ENCODE results near the gene STK39.

The STK39 gene

DNA sequence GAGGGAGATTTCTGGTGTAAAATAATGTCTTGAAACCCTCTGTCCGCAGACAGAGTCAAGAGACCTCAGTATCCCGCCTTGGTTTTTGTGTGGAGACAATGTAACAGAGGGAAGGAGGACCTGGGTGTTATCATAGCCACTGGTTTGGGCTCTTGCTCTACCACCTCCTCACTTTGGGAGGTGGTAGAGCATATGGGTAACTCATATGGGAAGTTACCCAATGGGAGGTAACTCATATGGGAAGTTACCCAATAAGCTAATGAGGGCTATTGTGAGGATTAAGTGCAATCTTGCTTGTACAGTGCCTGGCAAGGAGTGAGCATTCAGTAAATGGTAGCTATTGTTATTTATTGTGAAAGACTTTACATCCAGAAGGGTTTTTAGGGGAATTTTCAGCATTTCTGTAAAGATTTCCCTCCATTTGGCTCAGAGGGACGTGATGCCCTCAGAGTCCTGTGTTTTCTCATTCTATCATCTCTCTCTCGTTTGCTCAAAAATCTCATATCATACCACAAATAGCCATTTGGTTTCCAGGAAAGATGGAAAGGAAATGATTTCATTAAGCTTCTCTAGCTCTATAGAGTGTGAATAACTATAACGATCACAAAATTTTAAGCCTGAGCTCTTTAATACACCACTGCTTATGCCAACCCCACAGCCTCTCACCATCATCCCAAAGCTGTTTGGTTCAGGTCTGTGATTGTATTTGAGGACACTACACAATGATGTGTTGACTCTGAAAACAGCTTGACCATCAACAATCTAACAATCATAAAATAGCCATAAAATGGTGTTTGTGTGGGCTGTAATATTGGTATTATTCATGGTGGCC, 307.7 kb downstream of the STK39 start:
- Mint-ChIP-seq H3K4me1 (ENCODE audit: low read depth) (no peaks in the 10 kb centered on the region), H3K9me3 (no peaks in the 10 kb centered on the region), H3K27me3 (ENCODE audit: low read depth) (peaks cover 26% of the 10 kb centered on the region), H3K27ac (no peak overlapping the region), H3K4me3 (no peak overlapping the region), H3K36me3 (ENCODE audit: low read depth) (no peaks in the 10 kb centered on the region)
- DNase-seq (ENCODE audit: low spot score): no peak

DNA sequence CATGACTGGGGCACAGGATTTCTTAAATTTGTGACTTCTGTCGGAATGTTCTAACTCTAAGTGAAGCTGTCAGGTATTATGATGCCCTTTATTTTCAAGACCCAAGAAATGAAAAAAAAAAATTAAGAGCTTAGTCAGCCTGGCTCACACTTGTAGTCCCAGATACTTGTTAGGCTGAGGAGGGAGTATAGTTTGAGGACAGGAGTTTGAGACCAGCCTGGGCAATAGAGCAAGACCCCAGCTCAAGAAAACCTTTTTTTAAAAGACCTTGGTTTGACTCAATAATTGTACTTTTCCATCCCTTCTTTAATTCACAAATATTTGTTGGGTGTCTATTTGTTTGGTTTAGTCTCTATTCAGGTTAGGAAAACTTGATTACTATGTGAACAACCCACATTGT, 310.0 kb downstream of the STK39 start:
- H3K9me3 Mint-ChIP-seq: no peaks in the 10 kb centered on the region
- DNase-seq (ENCODE audit: low spot score): no peak
- no peak overlapping the region for H3K4me3 Mint-ChIP-seq
- no peaks in the 10 kb centered on the region for H3K36me3 Mint-ChIP-seq (ENCODE audit: low read depth)
- H3K27me3 Mint-ChIP-seq (ENCODE audit: low read depth): peaks cover 27% of the 10 kb centered on the region
- no peak overlapping the region for H3K27ac Mint-ChIP-seq
- no peaks in the 10 kb centered on the region for H3K4me1 Mint-ChIP-seq (ENCODE audit: low read depth)

DNA sequence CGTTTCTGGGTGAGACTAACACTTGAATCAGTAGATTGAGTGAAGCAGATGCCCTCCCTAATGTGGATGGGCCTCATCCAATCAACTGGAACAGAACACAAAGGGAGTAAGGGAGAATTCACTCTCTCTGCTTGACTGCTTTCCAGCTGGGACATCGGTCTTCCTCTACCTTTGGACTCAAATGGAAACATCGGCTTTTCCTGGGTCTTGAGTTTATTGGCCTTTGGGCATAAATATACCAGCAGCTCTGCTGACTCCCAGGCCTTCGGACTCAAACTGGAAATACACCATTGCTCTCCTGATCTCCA, 311.6 kb downstream of the STK39 start:
- Mint-ChIP-seq H3K27ac (no peak overlapping the region), H3K27me3 (ENCODE audit: low read depth) (peaks cover 22% of the 10 kb centered on the region), H3K4me1 (ENCODE audit: low read depth) (no peaks in the 10 kb centered on the region)

DNA sequence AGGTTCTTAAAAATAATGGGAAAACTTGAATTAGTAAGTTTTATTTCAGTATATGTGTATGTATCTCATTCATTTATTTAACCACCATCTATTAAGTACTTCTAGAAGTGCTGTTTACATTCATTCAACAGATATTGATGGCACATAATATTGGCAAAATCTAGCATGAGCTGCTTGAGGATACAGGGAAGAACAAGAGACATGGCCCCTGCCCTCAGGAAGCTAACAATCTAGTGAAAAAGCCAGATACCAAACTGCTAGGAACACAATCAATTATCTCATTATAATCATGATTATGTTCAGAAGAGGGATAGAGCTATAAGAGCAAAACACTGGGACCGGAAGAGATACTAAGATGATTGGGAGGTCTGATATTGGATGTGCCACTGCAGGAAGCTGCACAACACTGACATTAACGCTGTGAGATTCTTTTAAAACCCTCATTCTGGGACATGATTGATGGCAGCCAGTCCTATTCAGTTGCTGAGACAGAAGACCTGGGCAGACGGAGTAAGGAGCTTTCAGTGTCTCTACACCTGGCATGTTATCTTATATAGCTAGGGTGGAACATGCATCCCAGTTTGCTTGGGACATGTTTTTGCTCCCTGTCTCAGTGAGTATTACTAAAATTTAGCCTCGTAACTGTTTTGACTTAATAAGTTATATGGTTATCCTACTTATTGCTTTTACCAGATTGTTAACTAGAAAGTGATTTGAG, 314.1 kb downstream of the STK39 start:
- DNase-seq (ENCODE audit: low spot score): no peak
- H3K36me3 Mint-ChIP-seq (ENCODE audit: low read depth): no peaks in the 10 kb centered on the region
- H3K4me3 Mint-ChIP-seq: no peak overlapping the region
- peaks cover 23% of the 10 kb centered on the region for H3K27me3 Mint-ChIP-seq (ENCODE audit: low read depth)
- no peak overlapping the region for H3K27ac Mint-ChIP-seq
- H3K9me3 Mint-ChIP-seq: no peaks in the 10 kb centered on the region
- H3K4me1 Mint-ChIP-seq (ENCODE audit: low read depth): no peaks in the 10 kb centered on the region

More for the DNA sequence above, 311.6 kb downstream of the STK39 start:
- Mint-ChIP-seq H3K4me3 (no peak overlapping the region), H3K36me3 (ENCODE audit: low read depth) (no peaks in the 10 kb centered on the region), H3K9me3 (no peaks in the 10 kb centered on the region)
- DNase-seq (ENCODE audit: low spot score): no peak

DNA sequence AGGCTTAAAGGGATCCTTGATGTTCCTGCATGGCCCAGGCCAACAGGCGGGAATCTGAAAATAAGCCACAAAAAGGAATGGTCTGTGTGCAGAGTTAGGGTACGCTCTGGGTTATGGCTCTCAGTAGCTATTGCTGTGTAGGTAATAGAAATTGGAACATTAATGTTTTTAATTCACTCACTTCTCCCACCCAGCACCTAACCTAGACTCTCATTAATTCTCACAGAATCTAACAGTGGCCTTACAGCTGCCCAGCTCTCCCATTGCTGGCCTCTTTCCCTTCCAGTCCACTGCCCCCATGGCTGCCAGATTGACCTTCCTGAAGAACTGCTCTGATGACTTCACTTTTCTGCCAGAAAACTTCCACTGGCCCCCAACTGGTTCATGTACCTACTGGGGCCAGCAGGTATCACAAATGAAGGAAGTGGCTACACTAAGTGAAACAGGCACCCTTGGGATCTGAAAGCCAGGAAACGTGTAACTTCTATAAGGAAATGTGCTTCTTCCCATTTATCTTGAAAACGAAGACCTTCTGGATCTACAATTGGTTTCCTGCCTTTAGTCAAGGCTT, 315.2 kb downstream of the STK39 start:
- H3K4me3 Mint-ChIP-seq: no peak overlapping the region
- no peaks in the 10 kb centered on the region for H3K36me3 Mint-ChIP-seq (ENCODE audit: low read depth)
- no peak overlapping the region for H3K27ac Mint-ChIP-seq
- DNase-seq (ENCODE audit: low spot score): no peak
- H3K4me1 Mint-ChIP-seq (ENCODE audit: low read depth): no peaks in the 10 kb centered on the region
- H3K27me3 Mint-ChIP-seq (ENCODE audit: low read depth): peaks cover 18% of the 10 kb centered on the region
- no peaks in the 10 kb centered on the region for H3K9me3 Mint-ChIP-seq

DNA sequence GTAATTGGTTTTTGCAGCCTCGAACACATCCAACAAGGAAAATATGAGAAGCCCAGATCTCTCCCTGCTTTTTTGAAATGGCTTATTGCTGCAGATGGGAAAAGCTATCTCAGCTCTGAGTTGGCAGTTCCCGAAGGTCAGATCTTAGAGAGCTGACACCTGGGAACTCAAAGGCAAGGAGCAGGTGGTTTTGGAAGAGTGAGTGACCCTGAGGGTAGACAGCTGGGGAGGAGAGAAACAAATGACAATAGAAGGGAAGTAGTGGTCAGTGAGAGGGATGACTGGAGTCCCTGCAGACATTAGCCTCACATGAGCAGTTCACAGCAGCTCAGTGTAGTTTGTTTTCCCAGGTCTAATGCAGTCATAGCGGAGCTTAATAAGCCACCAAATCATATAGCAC, 317.9 kb downstream of the STK39 start:
- Mint-ChIP-seq H3K4me3 (no peak overlapping the region), H3K27me3 (ENCODE audit: low read depth) (peaks cover 16% of the 10 kb centered on the region), H3K9me3 (no peaks in the 10 kb centered on the region), H3K27ac (no peak overlapping the region), H3K4me1 (ENCODE audit: low read depth) (no peaks in the 10 kb centered on the region), H3K36me3 (ENCODE audit: low read depth) (no peaks in the 10 kb centered on the region)
- DNase-seq (ENCODE audit: low spot score): no peak

DNA sequence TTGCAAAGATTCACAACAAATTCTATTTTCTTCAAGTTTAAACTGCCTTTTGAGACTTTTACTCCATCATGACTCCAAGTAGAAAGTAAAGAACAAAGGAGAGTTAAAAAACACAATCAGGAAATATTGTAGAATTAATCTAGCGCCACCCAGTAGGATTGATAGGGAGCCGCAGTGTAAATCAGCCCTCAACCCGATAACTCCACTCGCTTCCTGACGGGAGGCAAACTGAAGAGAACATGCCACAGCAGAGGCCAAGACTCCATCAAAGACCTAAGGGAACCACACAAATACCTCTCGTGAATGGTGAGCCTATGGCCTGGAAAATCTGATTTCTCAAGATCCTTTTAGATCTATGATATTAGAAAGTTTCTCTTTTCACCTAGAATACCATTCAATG, 319.0 kb downstream of the STK39 start:
- Mint-ChIP-seq H3K36me3 (ENCODE audit: low read depth) (no peaks in the 10 kb centered on the region), H3K4me3 (no peak overlapping the region), H3K4me1 (ENCODE audit: low read depth) (no peaks in the 10 kb centered on the region), H3K27ac (no peak overlapping the region), H3K27me3 (ENCODE audit: low read depth) (peaks cover 16% of the 10 kb centered on the region), H3K9me3 (no peaks in the 10 kb centered on the region)
- DNase-seq (ENCODE audit: low spot score): no peak

DNA sequence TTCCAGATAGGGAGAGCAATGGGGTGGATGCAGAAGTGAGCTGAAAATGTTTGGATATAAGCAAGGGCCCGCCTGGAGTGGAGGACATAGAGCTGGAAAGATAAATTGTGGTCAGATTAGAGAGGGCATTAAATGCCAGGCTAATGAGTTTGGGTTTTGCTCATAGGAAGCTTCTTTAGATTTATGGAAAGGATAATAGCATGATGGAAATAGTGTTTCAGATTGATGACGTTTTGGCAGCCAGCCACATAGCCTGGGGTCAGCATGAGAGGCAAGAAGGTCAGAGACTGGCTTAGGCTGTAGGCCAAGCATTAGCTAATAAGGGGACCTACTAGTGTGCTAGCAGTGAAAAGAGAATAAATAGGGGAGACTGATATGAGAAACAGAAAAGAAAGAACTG, 321.6 kb downstream of the STK39 start:
- H3K27ac Mint-ChIP-seq: no peak overlapping the region
- H3K9me3 Mint-ChIP-seq: no peaks in the 10 kb centered on the region
- H3K4me1 Mint-ChIP-seq (ENCODE audit: low read depth): no peaks in the 10 kb centered on the region
- H3K27me3 Mint-ChIP-seq (ENCODE audit: low read depth): peaks cover 18% of the 10 kb centered on the region
- H3K4me3 Mint-ChIP-seq: no peak overlapping the region
- H3K36me3 Mint-ChIP-seq (ENCODE audit: low read depth): no peaks in the 10 kb centered on the region
- no peak for DNase-seq (ENCODE audit: low spot score)

DNA sequence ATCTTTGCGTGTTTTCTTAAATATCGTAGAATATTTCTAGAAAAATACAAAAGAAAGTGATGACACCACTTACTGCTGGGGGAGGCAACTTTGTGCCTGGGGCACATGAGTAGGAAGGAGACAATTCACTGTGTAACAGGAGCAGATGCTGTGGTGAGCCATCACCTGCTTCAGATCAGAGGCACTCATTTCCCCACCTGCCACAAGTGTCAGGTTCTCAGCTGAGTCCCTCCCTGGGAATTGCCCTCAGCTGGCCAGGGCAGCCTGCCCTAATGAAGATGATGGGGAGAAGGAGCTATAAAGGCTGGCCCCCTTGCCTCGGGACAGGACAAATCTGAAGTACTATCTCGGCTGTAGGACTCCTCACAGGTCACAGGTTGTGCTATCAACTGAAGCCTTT, 322.8 kb downstream of the STK39 start:
- H3K27ac Mint-ChIP-seq: no peak overlapping the region

DNA sequence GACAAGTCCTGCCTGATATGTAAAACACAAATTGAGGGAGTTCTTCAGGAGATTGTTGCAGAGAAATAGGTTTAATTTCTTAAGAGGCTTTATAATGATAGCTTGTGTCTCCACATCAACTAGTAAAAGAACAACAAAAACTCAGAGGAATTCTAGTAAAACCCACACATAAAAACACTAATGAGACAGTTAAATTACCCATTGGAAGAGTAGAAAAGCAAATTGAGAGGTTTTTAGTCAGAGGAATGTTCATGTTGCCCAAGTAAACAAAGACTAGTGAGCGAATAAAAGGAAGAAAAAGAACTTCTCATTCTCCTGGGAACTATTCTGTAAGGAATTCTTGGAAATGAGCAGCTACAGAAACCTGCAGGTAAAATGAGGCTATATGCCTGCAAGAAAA, 330.6 kb downstream of the STK39 start:
- no peak for DNase-seq (ENCODE audit: low spot score)
- Mint-ChIP-seq H3K4me3 (no peak overlapping the region), H3K27ac (no peak overlapping the region), H3K27me3 (ENCODE audit: low read depth) (peaks cover 36% of the 10 kb centered on the region), H3K36me3 (ENCODE audit: low read depth) (no peaks in the 10 kb centered on the region), H3K9me3 (no peaks in the 10 kb centered on the region), H3K4me1 (ENCODE audit: low read depth) (no peaks in the 10 kb centered on the region)

More for the DNA sequence above, 322.8 kb downstream of the STK39 start:
- H3K9me3 Mint-ChIP-seq: no peaks in the 10 kb centered on the region
- H3K4me1 Mint-ChIP-seq (ENCODE audit: low read depth): no peaks in the 10 kb centered on the region
- DNase-seq (ENCODE audit: low spot score): no peak
- H3K36me3 Mint-ChIP-seq (ENCODE audit: low read depth): no peaks in the 10 kb centered on the region
- H3K27me3 Mint-ChIP-seq (ENCODE audit: low read depth): peaks cover 19% of the 10 kb centered on the region
- H3K4me3 Mint-ChIP-seq: no peak overlapping the region

DNA sequence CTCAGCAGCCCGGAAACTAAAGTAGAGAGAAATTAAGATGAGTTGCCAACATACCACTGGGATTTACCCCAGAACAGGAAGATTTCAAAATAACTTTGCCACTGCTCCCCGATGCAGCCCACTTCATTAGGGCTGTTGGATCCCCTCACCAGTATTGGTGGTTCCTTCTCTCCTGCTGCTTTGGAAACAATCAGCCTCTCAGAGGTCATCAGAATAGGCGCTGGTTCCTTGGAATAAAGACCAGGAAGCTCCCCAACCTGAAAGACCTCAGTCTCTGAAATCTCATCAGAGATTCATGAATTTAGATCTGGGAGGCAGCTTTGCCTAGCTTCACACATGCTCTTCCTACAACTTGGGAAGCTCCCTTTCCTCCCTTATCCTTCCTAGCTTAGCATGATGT, 332.4 kb downstream of the STK39 start:
- H3K4me1 Mint-ChIP-seq (ENCODE audit: low read depth): no peaks in the 10 kb centered on the region
- no peaks in the 10 kb centered on the region for H3K9me3 Mint-ChIP-seq
- DNase-seq (ENCODE audit: low spot score): no peak
- no peaks in the 10 kb centered on the region for H3K36me3 Mint-ChIP-seq (ENCODE audit: low read depth)
- no peak overlapping the region for H3K4me3 Mint-ChIP-seq
- H3K27ac Mint-ChIP-seq: no peak overlapping the region
- H3K27me3 Mint-ChIP-seq (ENCODE audit: low read depth): peaks cover 28% of the 10 kb centered on the region

DNA sequence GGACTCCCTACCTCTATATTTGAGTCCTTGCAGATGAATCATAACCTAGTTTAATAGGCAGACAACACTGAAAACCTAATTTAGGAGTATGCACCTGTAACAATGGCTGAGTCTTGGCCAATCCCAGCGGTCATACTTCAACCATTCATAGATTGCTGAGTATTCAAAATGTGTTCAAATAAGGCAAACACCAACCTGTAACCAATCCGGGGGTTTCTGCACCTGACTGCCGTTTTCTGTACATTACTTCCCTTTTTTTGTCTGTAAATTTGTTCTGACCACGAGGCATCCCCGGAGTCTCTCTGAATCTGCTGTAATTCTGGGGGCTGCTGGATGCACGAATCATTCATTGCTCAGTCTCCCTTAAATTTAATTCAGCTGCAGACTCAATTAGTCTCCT, 338.6 kb downstream of the STK39 start:
- Mint-ChIP-seq H3K27me3 (ENCODE audit: low read depth) (peaks cover 16% of the 10 kb centered on the region), H3K36me3 (ENCODE audit: low read depth) (no peaks in the 10 kb centered on the region), H3K9me3 (no peaks in the 10 kb centered on the region), H3K27ac (no peak overlapping the region), H3K4me1 (ENCODE audit: low read depth) (no peaks in the 10 kb centered on the region), H3K4me3 (no peak overlapping the region)
- no peak for DNase-seq (ENCODE audit: low spot score)

DNA sequence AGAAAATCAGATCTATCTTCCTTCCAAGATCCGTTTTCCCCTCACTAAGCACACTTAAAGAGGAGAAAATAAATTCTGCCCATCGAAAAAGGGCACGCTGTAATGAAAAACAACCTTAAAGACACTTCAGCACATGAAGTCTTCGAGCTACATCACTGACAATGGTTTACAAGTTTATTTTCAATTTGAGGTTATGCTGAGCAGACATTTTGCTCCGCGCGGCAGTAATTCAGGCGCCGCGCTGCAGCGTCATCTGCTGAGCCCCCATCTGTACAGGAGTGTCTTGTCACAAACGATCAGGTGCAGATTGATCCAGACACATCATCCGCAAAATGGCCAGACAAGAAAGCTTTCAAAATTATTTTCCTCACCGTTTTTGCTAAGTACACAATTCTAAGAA, 341.7 kb downstream of the STK39 start:
- no peak for DNase-seq (ENCODE audit: low spot score)
- Mint-ChIP-seq H3K4me1 (ENCODE audit: low read depth) (no peaks in the 10 kb centered on the region), H3K9me3 (no peaks in the 10 kb centered on the region), H3K27me3 (ENCODE audit: low read depth) (peaks cover 12% of the 10 kb centered on the region), H3K27ac (no peak overlapping the region), H3K36me3 (ENCODE audit: low read depth) (no peaks in the 10 kb centered on the region), H3K4me3 (no peak overlapping the region)
